ENCODE measurements around the gene PACRG. TPM values are rescaled to one million over a fixed set of nuclear protein-coding genes. Genes with fewer than 3 reads are reported as not detected.

PACRG gene
- polyA plus RNA-seq, 2 of the 4 experiments (the other 2 are of a cell fraction): 0.14 to 0.30 TPM

DNA sequence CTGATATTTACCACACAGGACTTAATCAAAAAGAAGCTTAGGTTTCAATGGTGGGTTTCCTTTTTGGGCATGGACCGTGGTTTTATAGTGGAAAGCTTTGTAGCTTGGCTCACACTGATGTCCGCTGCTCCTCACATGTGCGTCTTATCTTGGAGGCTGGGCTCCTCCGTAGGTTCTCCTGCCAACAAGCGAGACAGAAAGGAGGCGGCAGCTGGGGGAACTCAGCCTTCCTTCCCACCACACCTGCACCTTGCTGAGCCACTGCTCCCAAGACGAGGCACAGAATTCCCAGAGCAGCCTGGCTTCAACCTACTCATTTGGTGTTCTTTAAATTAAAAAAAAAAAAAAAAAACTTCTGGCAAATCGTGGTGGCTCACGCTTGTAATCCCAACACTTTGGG, 451.3 kb downstream of the PACRG start:
- ATAC-seq (no peak), DNase-seq (ENCODE audit: low read depth in 1 of 2, low spot score in 1 of 2) (no peak), FAIRE-seq (no peak)
- no peak overlapping the region for H3K4me3 ChIP-seq
- peaks cover 9% of the 10 kb centered on the region; the same call in 2 of the 3 replicates for H3K4me1 ChIP-seq
- no peak overlapping the region for H3K27ac ChIP-seq
- no peaks in the 10 kb centered on the region for H3K9me3 ChIP-seq
- WGBS (ENCODE audit: missing lambda C conversion rate): 84% methylated on average over 9 of the region's 9 CpGs
- POLR2A ChIA-PET: no interaction called here
- TF ChIP-seq EHF (CRISPR knock-in tag; IDR thresholded peaks at IDR 0.05): no peak
- TF ChIP-seq CHD4 (IDR thresholded peaks at IDR 0.05; ENCODE audit: borderline replicate concordance): no peak
- no peak for TF ChIP-seq ELK1 (IDR thresholded peaks at IDR 0.05; ENCODE audit: low read depth, low read length)
- TF ChIP-seq CBX8 (IDR thresholded peaks at IDR 0.05): no peak
- TF ChIP-seq GATA3 (IDR thresholded peaks at IDR 0.05; ENCODE audit: borderline replicate concordance): no peak
- no peak for TF ChIP-seq HMGXB4 (CRISPR knock-in tag; IDR thresholded peaks at IDR 0.05; ENCODE audit: borderline replicate concordance)
- TF ChIP-seq FOSL2 (IDR thresholded peaks at IDR 0.05): no peak
- TF ChIP-seq FOSL2 (CRISPR knock-in tag; IDR thresholded peaks at IDR 0.05): no peak
- TF ChIP-seq FOXS1 (CRISPR knock-in tag; IDR thresholded peaks at IDR 0.05): no peak
- TF ChIP-seq JUN (IDR thresholded peaks at IDR 0.05): no peak
- TF ChIP-seq, protein P1, sequence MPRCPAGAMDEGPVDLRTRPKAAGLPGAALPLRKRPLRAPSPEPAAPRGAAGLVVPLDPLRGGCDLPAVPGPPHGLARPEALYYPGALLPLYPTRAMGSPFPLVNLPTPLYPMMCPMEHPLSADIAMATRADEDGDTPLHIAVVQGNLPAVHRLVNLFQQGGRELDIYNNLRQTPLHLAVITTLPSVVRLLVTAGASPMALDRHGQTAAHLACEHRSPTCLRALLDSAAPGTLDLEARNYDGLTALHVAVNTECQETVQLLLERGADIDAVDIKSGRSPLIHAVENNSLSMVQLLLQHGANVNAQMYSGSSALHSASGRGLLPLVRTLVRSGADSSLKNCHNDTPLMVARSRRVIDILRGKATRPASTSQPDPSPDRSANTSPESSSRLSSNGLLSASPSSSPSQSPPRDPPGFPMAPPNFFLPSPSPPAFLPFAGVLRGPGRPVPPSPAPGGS (IDR thresholded peaks at IDR 0.05): no peak
- TF ChIP-seq, protein P2, sequence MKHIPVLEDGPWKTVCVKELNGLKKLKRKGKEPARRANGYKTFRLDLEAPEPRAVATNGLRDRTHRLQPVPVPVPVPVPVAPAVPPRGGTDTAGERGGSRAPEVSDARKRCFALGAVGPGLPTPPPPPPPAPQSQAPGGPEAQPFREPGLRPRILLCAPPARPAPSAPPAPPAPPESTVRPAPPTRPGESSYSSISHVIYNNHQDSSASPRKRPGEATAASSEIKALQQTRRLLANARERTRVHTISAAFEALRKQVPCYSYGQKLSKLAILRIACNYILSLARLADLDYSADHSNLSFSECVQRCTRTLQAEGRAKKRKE (CRISPR knock-in tag; IDR thresholded peaks at IDR 0.05; ENCODE audit: low read depth): no peak
- no peak for TF ChIP-seq BHLHE40 (IDR thresholded peaks at IDR 0.05; ENCODE audit: low read depth, low read length)
- TF ChIP-seq MAFK (IDR thresholded peaks at IDR 0.05; ENCODE audit: partially characterized antibody): no peak
- TF ChIP-seq, protein P3, sequence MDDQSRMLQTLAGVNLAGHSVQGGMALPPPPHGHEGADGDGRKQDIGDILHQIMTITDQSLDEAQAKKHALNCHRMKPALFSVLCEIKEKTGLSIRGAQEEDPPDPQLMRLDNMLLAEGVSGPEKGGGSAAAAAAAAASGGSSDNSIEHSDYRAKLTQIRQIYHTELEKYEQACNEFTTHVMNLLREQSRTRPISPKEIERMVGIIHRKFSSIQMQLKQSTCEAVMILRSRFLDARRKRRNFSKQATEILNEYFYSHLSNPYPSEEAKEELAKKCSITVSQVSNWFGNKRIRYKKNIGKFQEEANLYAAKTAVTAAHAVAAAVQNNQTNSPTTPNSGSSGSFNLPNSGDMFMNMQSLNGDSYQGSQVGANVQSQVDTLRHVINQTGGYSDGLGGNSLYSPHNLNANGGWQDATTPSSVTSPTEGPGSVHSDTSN (IDR thresholded peaks at IDR 0.05): no peak
- H3K4me2 ChIP-seq: no peak overlapping the region
- CTCF ChIA-PET: interaction anchor here (1.8 kb wide), 1 partner anchor 8 kb away, joined by 5 read pairs; no protein-coding TSS in a partner anchor

DNA sequence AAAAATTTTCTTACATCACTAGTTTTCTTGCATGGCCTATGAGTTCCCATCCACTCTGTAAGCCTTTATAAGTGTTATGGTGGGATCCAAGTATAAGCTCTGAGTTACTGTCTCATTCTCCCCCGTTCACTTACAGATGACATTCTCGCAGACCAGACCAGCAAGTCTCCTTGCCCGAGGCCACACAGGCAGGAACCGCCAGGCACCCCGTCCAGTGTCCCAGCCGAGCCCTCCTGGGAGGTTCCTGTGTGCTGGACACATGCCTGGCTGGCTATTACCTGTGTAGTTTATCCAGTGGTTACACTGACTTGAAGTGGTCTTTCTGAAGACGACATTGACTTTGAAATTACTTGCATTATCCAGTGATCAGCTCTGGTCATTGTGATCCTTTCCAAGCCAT, 451.9 kb downstream of the PACRG start:
- Histone ChIP-seq H3K4me1 (peaks cover 9% of the 10 kb centered on the region; the same call in 2 of the 3 replicates), H3K27ac (peak overlapping the region; percentile 81 to 90; a peak in 5 of 6 replicates), H3K9me3 (no peaks in the 10 kb centered on the region), H3K4me3 (no peak overlapping the region), H3K4me2 (no peak overlapping the region)
- ATAC-seq (no peak), FAIRE-seq (no peak), DNase-seq (ENCODE audit: low read depth in 1 of 2, low spot score in 1 of 2) (no peak)
- TF ChIP-seq SMC3 (IDR thresholded peaks at IDR 0.05) (no peak), FOSB (CRISPR knock-in tag; IDR thresholded peaks at IDR 0.05) (no peak), KDM5A (IDR thresholded peaks at IDR 0.05) (no peak), MAX (IDR thresholded peaks at IDR 0.05) (no peak), HMGXB4 (CRISPR knock-in tag; IDR thresholded peaks at IDR 0.05; ENCODE audit: borderline replicate concordance) (no peak), HDAC2 (IDR thresholded peaks at IDR 0.05) (no peak)
- TF ChIP-seq, protein P4, sequence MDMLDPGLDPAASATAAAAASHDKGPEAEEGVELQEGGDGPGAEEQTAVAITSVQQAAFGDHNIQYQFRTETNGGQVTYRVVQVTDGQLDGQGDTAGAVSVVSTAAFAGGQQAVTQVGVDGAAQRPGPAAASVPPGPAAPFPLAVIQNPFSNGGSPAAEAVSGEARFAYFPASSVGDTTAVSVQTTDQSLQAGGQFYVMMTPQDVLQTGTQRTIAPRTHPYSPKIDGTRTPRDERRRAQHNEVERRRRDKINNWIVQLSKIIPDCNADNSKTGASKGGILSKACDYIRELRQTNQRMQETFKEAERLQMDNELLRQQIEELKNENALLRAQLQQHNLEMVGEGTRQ (IDR thresholded peaks at IDR 0.05): no peak
- TF ChIP-seq, protein P2 (CRISPR knock-in tag; IDR thresholded peaks at IDR 0.05; ENCODE audit: low read depth): no peak
- CTCF ChIA-PET: interaction anchor here (0.6 to 1.8 kb wide), 4 partner anchors 9 to 1186 kb away, joined by 3 to 5 read pairs (median 3); no protein-coding TSS in a partner anchor
- WGBS (ENCODE audit: missing lambda C conversion rate): 89% methylated on average over 7 of the region's 7 CpGs
- POLR2A ChIA-PET: no interaction called here
